Prostate gland (tissue), 2 donors: ENCODE results near the gene ADAMTS2. TPM values are rescaled to one million over a fixed set of nuclear protein-coding genes. Genes with fewer than 3 reads are reported as not detected.

Source experiments
- DNase-seq: peaks from one replicate; pipeline ENCODE4 v3.0.0-alpha.2; 2019; ENCODE audit warnings: low spot score
- H3K27ac ChIP-seq, 2 donors: fragments of 200-600 bp; sonication (generic); 2 replicates each; pipeline ENCODE4 v1.5.1; 2017 to 2019
- H3K27me3 ChIP-seq: fragments of 200-600 bp; sonication (generic); replicated peaks from 2 replicates; pipeline ENCODE4 v1.5.1; 2019; ENCODE audit not compliant: insufficient read depth
- H3K36me3 ChIP-seq, 2 donors: fragments of 200-600 bp; sonication (generic); 1 replicate in 1 of 2; 2 replicates in 1 of 2; pipeline versions ENCODE4 v1.5.1 to v1.8.1; 2017 to 2019
- H3K4me1 ChIP-seq: fragments of 200-600 bp; sonication (generic); replicated peaks from 2 replicates; pipeline ENCODE4 v1.5.1; 2019
- H3K4me3 ChIP-seq, 2 donors: fragments of 200-600 bp; sonication (generic); 2 replicates each; pipeline ENCODE4 v1.5.1; 2017 to 2019
- H3K9me3 ChIP-seq: fragments of 200-600 bp; sonication (generic); 2 replicates; pipeline ENCODE4 v1.5.1; 2017
- CTCF ChIP-seq, 4 experiments: fragments of 200-600 bp in 2 of 4; fragments of 450-650 bp in 2 of 4; sonication (generic) in 2 of 4; IDR thresholded peaks; 1 replicate in 3 of 4; 2 replicates in 1 of 4; pipeline ENCODE4 v1.5.1; 2016 to 2019; ENCODE audit warnings: antibody characterized with exemption in 4 of 4, mild to moderate bottlenecking in 2 of 4, moderate library complexity in 2 of 4
- POLR2A ChIP-seq: fragments of 450-650 bp; IDR thresholded peaks from one replicate; pipeline ENCODE4 v1.6.1; 2016; ENCODE audit warnings: antibody characterized with exemption, mild to moderate bottlenecking
- POLR2AphosphoS5 ChIP-seq: sonication (generic); formaldehyde crosslinking; IDR thresholded peaks from one replicate; pipeline ENCODE4 v1.6.1; 2017; ENCODE audit warnings: antibody characterized with exemption
- WGBS: methylation state at CpG from one replicate; pipeline ENCODE4 v1.1.5; 2018; 5-methylcytosine and 5-hydroxymethylcytosine counted together
- intact Hi-C: fragments of 100-400 bp; cut with DNase I; formaldehyde crosslinking; loops from one replicate; pipeline ENCODE4 v1.14.2; 2022
- total RNA-seq, 2 donors: library from RNA; depleted of rRNA; stranded (reverse); fragments of >200 nt; gene quantifications; one replicate each; pipeline ENCODE4 v1.1.0, GENCODE V29; 2016

ADAMTS2 gene
- total RNA-seq, 2 donors from 2014 or later = 2.0 to 20.3 TPM

GRCh38 chr5:179332741-179333290, 12.4 kb downstream of the ADAMTS2 start:
- Histone ChIP-seq H3K36me3 (no peaks in the 10 kb centered on the region), H3K27me3 (no peaks in the 10 kb centered on the region), H3K27ac (no peak overlapping the region), H3K4me1 (no peaks in the 10 kb centered on the region), H3K9me3 (no peaks in the 10 kb centered on the region), H3K4me3 (no peak overlapping the region)
- 94% methylated on average over 13 of the region's 13 CpGs for WGBS
- no peak for DNase-seq
- intact Hi-C loops = no loop called here
- TF ChIP-seq POLR2A (no peak), CTCF (IDR thresholded peaks at IDR 0.05) (no peak), POLR2AphosphoS5 (no peak)

GRCh38 chr5:179331591-179332375, 13.5 kb downstream of the ADAMTS2 start:
- no peaks in the 10 kb centered on the region for H3K27me3 ChIP-seq
- no peaks in the 10 kb centered on the region for H3K4me1 ChIP-seq
- no peak overlapping the region for H3K4me3 ChIP-seq
- 68% methylated on average over 8 of the region's 8 CpGs for WGBS
- TF ChIP-seq CTCF (IDR thresholded peaks at IDR 0.05) (no peak), POLR2A (no peak)
- no peaks in the 10 kb centered on the region for H3K36me3 ChIP-seq
- DNase-seq = no peak
- intact Hi-C loops = no loop called here
- no peak overlapping the region for H3K27ac ChIP-seq
- H3K9me3 ChIP-seq = no peaks in the 10 kb centered on the region

GRCh38 chr5:179330186-179330900, 14.9 kb downstream of the ADAMTS2 start:
- 80% methylated on average over 13 of the region's 13 CpGs for WGBS
- no peak for DNase-seq
- no peaks in the 10 kb centered on the region for H3K27me3 ChIP-seq
- no peak overlapping the region for H3K4me3 ChIP-seq
- H3K4me1 ChIP-seq = no peaks in the 10 kb centered on the region
- no peaks in the 10 kb centered on the region for H3K36me3 ChIP-seq
- no peaks in the 10 kb centered on the region for H3K9me3 ChIP-seq
- no peak overlapping the region for H3K27ac ChIP-seq
- TF ChIP-seq POLR2AphosphoS5 (no peak), CTCF (IDR thresholded peaks at IDR 0.05) (no peak), POLR2A (no peak)
- intact Hi-C loops = no loop called here

- Histone ChIP-seq H3K9me3 (no peaks in the 10 kb centered on the region), H3K4me3 (no peak overlapping the region), H3K36me3 (no peaks in the 10 kb centered on the region), H3K4me1 (no peaks in the 10 kb centered on the region), H3K27ac (no peak overlapping the region), H3K27me3 (no peaks in the 10 kb centered on the region)
- no peak for DNase-seq
- intact Hi-C loops = no loop called here
- 91% methylated on average over 6 of the region's 6 CpGs for WGBS
- TF ChIP-seq POLR2AphosphoS5 = no peak
- no peak for TF ChIP-seq POLR2A
- no peak for TF ChIP-seq CTCF (IDR thresholded peaks at IDR 0.05)
These were observed 17.0 kb downstream of the ADAMTS2 start for GRCh38 chr5:179328291-179328690.
